IPS DF 6.9 (cell line): ENCODE measurements around the gene EMC10.

Experiments
- DNase-seq: peaks from one replicate; pipeline ENCODE4 v3.0.0-alpha.2; 2013; ENCODE audit warnings: low read depth, low spot score
- H3K27ac ChIP-seq: one replicate; pipeline ENCODE4 v1.5.1; 2013; ENCODE audit warnings: low read length, control low read depth
- H3K27me3 ChIP-seq: 2 replicates; pipeline ENCODE4 v1.6.1; 2013; ENCODE audit warnings: mild to moderate bottlenecking, low read length; ENCODE audit not compliant: control insufficient read depth, insufficient read depth
- H3K36me3 ChIP-seq: 2 replicates; pipeline ENCODE4 v1.6.1; 2013; ENCODE audit warnings: low read length; ENCODE audit not compliant: control insufficient read depth, insufficient read depth
- H3K4me1 ChIP-seq: 2 replicates; pipeline ENCODE4 v1.6.1; 2013; ENCODE audit warnings: low read length; ENCODE audit not compliant: control insufficient read depth, insufficient read depth
- H3K4me3 ChIP-seq: 2 replicates; pipeline ENCODE4 v1.5.1; 2013; ENCODE audit warnings: mild to moderate bottlenecking, low read length
- H3K9me3 ChIP-seq: 2 replicates; pipeline ENCODE4 v1.6.1; 2013; ENCODE audit warnings: low read length, inconsistent platforms; ENCODE audit not compliant: control insufficient read depth, insufficient read depth
- WGBS: extraction: QIAGEN DNeasy Blood & Tissue Kit; methylation state at CpG from one replicate; pipeline ENCODE4 v1.1.7; 2013; ENCODE audit warnings: mixed read lengths, missing lambda C conversion rate; ENCODE audit not compliant: insufficient read length, insufficient coverage; 5-methylcytosine and 5-hydroxymethylcytosine counted together

EMC10 gene

GRCh38 chr19:50507376-50507775, 31.1 kb downstream of the EMC10 start:
- H3K4me1 ChIP-seq, result no peaks in the 10 kb centered on the region
- no peak for DNase-seq

GRCh38 chr19:50508843-50509190, 32.5 kb downstream of the EMC10 start:
- no peaks in the 10 kb centered on the region; the same call in 1 of the 2 replicates for H3K36me3 ChIP-seq
- DNase-seq, result no peak
- H3K4me1 ChIP-seq, result no peaks in the 10 kb centered on the region
- H3K27ac ChIP-seq, result no peak overlapping the region
- no peak overlapping the region for H3K4me3 ChIP-seq
- no peaks in the 10 kb centered on the region; the same call in 1 of the 2 replicates for H3K9me3 ChIP-seq
- no peaks in the 10 kb centered on the region for H3K27me3 ChIP-seq
- no CpG with 5 or more reads among the region's 3 CpGs for WGBS

More at GRCh38 chr19:50507376-50507775, 31.1 kb downstream of the EMC10 start:
- no peaks in the 10 kb centered on the region for H3K27me3 ChIP-seq
- no peaks in the 10 kb centered on the region; the same call in 1 of the 2 replicates for H3K9me3 ChIP-seq
- H3K27ac ChIP-seq, result no peak overlapping the region
- no peak overlapping the region for H3K4me3 ChIP-seq
- WGBS, result no CpG with 5 or more reads among the region's 8 CpGs
- H3K36me3 ChIP-seq, result no peaks in the 10 kb centered on the region

GRCh38 chr19:50509366-50509765, 33.1 kb downstream of the EMC10 start:
- peaks cover under 1% of the 10 kb centered on the region; the same call in 1 of the 2 replicates for H3K9me3 ChIP-seq
- no CpG with 5 or more reads among the region's 11 CpGs for WGBS
- no peak overlapping the region for H3K27ac ChIP-seq
- no peak for DNase-seq
- H3K4me3 ChIP-seq, result no peak overlapping the region
- no peaks in the 10 kb centered on the region for H3K4me1 ChIP-seq
- no peaks in the 10 kb centered on the region; the same call in 1 of the 2 replicates for H3K36me3 ChIP-seq
- no peaks in the 10 kb centered on the region for H3K27me3 ChIP-seq

DNA sequence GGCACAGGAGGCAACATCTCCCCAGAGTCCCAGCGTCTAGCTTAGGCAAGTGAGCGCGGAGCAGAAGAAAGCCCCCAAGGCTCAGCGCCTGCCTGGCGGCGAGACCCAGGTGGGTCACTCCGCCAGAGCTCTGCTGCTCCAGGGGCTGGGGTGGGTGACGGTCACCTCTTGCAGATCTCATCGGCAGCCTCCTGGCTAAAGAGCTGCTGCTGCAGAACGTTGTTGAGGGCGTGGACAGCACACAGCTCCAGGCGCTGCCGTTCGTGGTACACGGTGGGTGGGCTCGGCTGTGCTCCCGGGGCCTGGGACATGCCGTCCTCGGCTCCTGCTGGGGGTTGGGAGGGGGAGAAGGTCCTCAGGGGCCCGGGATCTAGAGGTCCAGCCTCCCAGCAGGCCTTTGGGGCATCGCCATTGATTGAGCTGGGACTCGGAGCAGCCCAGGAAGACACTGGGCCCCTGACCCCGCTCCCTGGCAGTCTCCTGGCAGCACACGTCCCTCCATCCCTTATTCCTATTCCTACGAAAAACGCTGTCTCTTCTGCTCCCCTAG, 33.9 kb downstream of the EMC10 start:
- Histone ChIP-seq H3K27ac (no peak overlapping the region), H3K9me3 (peaks cover 4% of the 10 kb centered on the region; the same call in 1 of the 2 replicates), H3K4me3 (no peak overlapping the region), H3K36me3 (no peaks in the 10 kb centered on the region; the same call in 1 of the 2 replicates), H3K4me1 (no peaks in the 10 kb centered on the region), H3K27me3 (no peaks in the 10 kb centered on the region)
- DNase-seq, result no peak
- no CpG with 5 or more reads among the region's 26 CpGs for WGBS

DNA sequence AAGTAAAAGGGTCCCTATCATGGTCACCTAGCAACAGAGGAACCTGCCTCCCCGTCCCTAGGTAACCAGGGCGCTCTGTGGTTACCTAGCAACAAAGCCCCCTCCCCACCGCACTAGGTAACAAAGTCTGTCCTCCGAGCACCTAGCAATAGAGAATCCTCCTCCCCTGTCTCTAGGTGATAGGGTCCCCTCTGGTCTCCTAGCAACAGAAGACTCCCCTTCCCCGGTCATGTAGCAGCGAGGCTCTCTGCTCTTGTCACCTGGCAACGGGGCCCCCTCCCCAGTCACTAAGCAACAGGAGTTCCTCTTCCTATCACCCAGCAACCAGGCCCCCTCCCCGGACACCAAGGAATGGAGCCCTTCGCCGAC, 34.4 kb downstream of the EMC10 start:
- no CpG with 5 or more reads among the region's 10 CpGs for WGBS

DNA sequence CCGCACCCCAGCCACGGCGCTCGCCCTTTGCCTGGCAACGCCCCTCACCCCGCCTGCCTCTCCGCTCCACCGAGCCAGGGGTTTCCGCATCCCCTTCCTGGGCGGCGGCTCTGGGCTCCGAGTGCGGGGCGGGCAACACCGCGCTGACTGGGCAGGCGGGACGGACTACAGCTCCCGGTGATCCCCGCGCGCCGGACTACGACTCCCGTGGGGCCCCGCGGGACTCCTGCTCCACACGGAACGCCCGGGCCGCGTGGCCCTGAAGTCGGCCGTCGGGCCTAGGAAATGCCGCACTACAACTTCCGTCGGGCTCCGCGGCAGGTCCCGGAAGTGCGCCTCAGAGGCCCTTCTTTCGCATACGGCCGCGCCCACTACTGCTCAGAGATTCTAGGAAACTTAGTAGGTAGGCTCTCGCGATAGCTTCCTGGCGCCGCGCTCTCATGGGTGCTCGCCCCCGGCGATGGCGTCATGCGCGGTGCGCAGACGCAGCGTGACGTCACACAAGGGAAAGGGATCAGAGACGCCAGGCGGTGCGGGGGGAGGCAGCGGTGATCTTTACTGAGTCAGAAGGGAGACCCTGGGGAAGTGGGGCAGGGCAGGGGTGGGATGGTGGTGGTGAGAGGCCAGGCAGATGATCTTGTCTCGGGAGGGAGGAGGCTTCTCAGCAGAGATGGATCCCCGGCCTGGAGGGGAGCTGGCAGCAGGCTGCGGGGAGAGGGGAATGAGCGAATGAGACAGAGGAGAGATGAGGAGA, 34.9 kb downstream of the EMC10 start, which contains the start of gene JOSD2:
TSS of gene JOSD2 (minus strand) at position 123 of the 754 bp plus-strand sequence. CDS start 760 bp downstream, outside the sequence.
- Histone ChIP-seq H3K9me3 (peaks cover 4% of the 10 kb centered on the region; the same call in 1 of the 2 replicates), H3K36me3 (no peaks in the 10 kb centered on the region; the same call in 1 of the 2 replicates), H3K4me1 (no peaks in the 10 kb centered on the region), H3K27me3 (no peaks in the 10 kb centered on the region), H3K27ac (no peak within 1 kb of the TSS), H3K4me3 (peak within 1 kb of the TSS; percentile 16; the same call in 1 of the 2 replicates)
- DNase-seq, result peak; percentile 60
- WGBS, result no CpG with 5 or more reads among the region's 69 CpGs

More for the DNA sequence above, 34.4 kb downstream of the EMC10 start:
- Histone ChIP-seq H3K27me3 (no peaks in the 10 kb centered on the region), H3K9me3 (peaks cover 4% of the 10 kb centered on the region; the same call in 1 of the 2 replicates), H3K4me1 (no peaks in the 10 kb centered on the region), H3K36me3 (no peaks in the 10 kb centered on the region; the same call in 1 of the 2 replicates), H3K4me3 (peak overlapping the region; percentile 12; the same call in 1 of the 2 replicates), H3K27ac (no peak overlapping the region)
- no peak for DNase-seq

GRCh38 chr19:50512112-50512998, 36.0 kb downstream of the EMC10 start:
- Histone ChIP-seq H3K36me3 (no peaks in the 10 kb centered on the region; the same call in 1 of the 2 replicates), H3K27ac (no peak overlapping the region), H3K27me3 (no peaks in the 10 kb centered on the region), H3K9me3 (peaks cover 6% of the 10 kb centered on the region; the same call in 1 of the 2 replicates), H3K4me1 (no peaks in the 10 kb centered on the region), H3K4me3 (no peak overlapping the region)
- no peak for DNase-seq
- WGBS, result no CpG with 5 or more reads among the region's 36 CpGs

GRCh38 chr19:50512999-50513745, 36.9 kb downstream of the EMC10 start:
- H3K27ac ChIP-seq, result no peak overlapping the region
- WGBS, result no CpG with 5 or more reads among the region's 12 CpGs
- H3K9me3 ChIP-seq, result peaks cover 6% of the 10 kb centered on the region; the same call in 1 of the 2 replicates
- no peaks in the 10 kb centered on the region for H3K4me1 ChIP-seq
- H3K27me3 ChIP-seq, result no peaks in the 10 kb centered on the region
- no peak overlapping the region for H3K4me3 ChIP-seq
- no peaks in the 10 kb centered on the region; the same call in 1 of the 2 replicates for H3K36me3 ChIP-seq
- DNase-seq, result no peak

- no CpG with 5 or more reads among the region's 22 CpGs for WGBS
- no peak for DNase-seq
- Histone ChIP-seq H3K27ac (no peak within 1 kb of the TSS), H3K4me1 (no peaks in the 10 kb centered on the region), H3K36me3 (no peaks in the 10 kb centered on the region; the same call in 1 of the 2 replicates), H3K9me3 (peaks cover 6% of the 10 kb centered on the region; the same call in 1 of the 2 replicates), H3K27me3 (no peaks in the 10 kb centered on the region), H3K4me3 (no peak within 1 kb of the TSS)
Observed at GRCh38 chr19:50513746-50514345, 37.5 kb downstream of the EMC10 start, which contains the start of gene ASPDH. ASPDH (minus strand) TSS chr19:50513913; CDS start chr19:50513823, 90 bp downstream.
